ENCODE data around the gene CLCN5. TPM values are rescaled to one million over a fixed set of nuclear protein-coding genes. Genes with fewer than 3 reads are reported as not detected.
A peak's percentile ranks its signal among the peaks of the same experiment; 100 is the strongest.

The CLCN5 gene
- total and polyA plus RNA-seq, 2 of the 13 experiments (the other 11 are each of a cell fraction or from before 2014, with no cell fraction given): 7.8 to 27.3 TPM

DNA sequence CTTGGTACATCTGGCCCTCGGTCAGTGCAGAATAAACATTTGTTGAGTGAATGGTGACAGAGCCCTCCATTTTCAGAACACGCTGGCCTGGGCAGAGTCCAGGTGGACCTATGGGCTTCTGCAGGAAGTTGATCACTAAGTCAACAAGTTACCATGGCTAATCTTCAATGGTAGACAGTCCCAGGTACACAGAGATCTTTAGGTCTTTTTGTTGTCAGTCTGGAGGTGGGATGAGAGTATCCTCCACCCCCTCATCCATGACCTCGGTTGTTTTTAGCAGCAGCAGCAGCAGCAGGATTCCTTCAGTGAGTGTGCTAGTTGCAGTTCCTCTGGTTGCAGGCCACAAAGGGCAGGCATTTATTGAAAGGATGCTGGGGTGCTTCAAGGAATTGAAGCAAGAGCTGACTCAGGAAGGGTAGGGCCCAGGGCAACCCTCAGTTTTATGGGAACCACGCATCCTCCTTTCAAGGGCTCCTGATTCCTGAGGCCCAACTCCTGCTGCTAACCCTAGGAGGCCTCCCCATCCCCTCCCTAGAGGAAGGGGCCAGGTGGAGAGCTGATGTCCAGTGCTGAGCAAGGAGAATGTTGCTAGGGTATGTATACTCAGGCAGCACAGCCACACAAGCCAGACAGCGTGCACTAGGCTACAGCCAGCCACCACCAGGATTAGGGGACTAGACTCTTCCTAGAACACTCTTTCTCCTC is 44.8 kb upstream of the CLCN5 start (continued):
- TF ChIP-seq HOXA9 (CRISPR knock-in tag; IDR thresholded peaks at IDR 0.05; ENCODE audit: borderline replicate concordance) (no peak), SMARCE1 (IDR thresholded peaks at IDR 0.05; ENCODE audit: borderline replicate concordance) (no peak), AHDC1 (CRISPR knock-in tag; IDR thresholded peaks at IDR 0.05; ENCODE audit: borderline replicate concordance) (peak; percentile 77), THRA (CRISPR knock-in tag; IDR thresholded peaks at IDR 0.05; ENCODE audit: borderline replicate concordance) (no peak), TBX2 (CRISPR knock-in tag; IDR thresholded peaks at IDR 0.05; ENCODE audit: borderline replicate concordance) (peak; percentile 92), KLF9 (CRISPR knock-in tag; IDR thresholded peaks at IDR 0.05; ENCODE audit: low read depth) (no peak), ZNF772 (CRISPR knock-in tag; IDR thresholded peaks at IDR 0.05) (0 out of 2 replicates have a peak, but pooled peaks have one; percentile 52), LCORL (IDR thresholded peaks at IDR 0.05) (no peak), LCORL (CRISPR knock-in tag; IDR thresholded peaks at IDR 0.05) (peak; percentile 68; the same call in 1 of the 2 replicates), ZNF234 (CRISPR knock-in tag; conservative IDR thresholded peaks at IDR 0.05) (no peak), ZNF354B (CRISPR knock-in tag; IDR thresholded peaks at IDR 0.05) (no peak), NR0B2 (CRISPR knock-in tag; IDR thresholded peaks at IDR 0.05) (no peak), NPAS2 (CRISPR knock-in tag; IDR thresholded peaks at IDR 0.05; ENCODE audit: borderline replicate concordance) (no peak), MTA3 (CRISPR knock-in tag; IDR thresholded peaks at IDR 0.05) (no peak), ZNF362 (CRISPR knock-in tag; IDR thresholded peaks at IDR 0.05; ENCODE audit: borderline replicate concordance) (no peak), RBM22 (optimal IDR thresholded peaks at IDR 0.05; ENCODE audit: low read length) (no peak)
- TF ChIP-seq, protein P1, sequence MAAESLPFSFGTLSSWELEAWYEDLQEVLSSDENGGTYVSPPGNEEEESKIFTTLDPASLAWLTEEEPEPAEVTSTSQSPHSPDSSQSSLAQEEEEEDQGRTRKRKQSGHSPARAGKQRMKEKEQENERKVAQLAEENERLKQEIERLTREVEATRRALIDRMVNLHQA (CRISPR knock-in tag; IDR thresholded peaks at IDR 0.05): no peak
- TF ChIP-seq, protein P2, sequence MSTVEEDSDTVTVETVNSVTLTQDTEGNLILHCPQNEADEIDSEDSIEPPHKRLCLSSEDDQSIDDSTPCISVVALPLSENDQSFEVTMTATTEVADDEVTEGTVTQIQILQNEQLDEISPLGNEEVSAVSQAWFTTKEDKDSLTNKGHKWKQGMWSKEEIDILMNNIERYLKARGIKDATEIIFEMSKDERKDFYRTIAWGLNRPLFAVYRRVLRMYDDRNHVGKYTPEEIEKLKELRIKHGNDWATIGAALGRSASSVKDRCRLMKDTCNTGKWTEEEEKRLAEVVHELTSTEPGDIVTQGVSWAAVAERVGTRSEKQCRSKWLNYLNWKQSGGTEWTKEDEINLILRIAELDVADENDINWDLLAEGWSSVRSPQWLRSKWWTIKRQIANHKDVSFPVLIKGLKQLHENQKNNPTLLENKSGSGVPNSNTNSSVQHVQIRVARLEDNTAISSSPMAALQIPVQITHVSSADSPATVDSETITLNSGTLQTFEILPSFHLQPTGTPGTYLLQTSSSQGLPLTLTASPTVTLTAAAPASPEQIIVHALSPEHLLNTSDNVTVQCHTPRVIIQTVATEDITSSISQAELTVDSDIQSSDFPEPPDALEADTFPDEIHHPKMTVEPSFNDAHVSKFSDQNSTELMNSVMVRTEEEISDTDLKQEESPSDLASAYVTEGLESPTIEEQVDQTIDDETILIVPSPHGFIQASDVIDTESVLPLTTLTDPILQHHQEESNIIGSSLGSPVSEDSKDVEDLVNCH (CRISPR knock-in tag; IDR thresholded peaks at IDR 0.05): no peak
